Globus pallidus (tissue), 1 donor: ENCODE measurements around the gene NRL.
A peak's percentile ranks its signal among the peaks of the same experiment; 100 is the strongest.

Experiments
- DNase-seq: peaks from one replicate; pipeline ENCODE4 v3.0.0-alpha.2; 2015; ENCODE audit warnings: low spot score

NRL gene

GRCh38 chr14:24065408-24065807 lies 49.3 kb downstream of the NRL start:
- DNase-seq: no peak

GRCh38 chr14:24064856-24065255 lies 49.9 kb downstream of the NRL start:
- DNase-seq: no peak

GRCh38 chr14:24064091-24064795 lies 50.5 kb downstream of the NRL start:
- DNase-seq: no peak

- no peak for DNase-seq
Observed at GRCh38 chr14:24063263-24063836, 51.4 kb downstream of the NRL start.

- DNase-seq: no peak
Observed at GRCh38 chr14:24062216-24062980, 52.4 kb downstream of the NRL start.

- no peak for DNase-seq
Observed at GRCh38 chr14:24060984-24061913, 53.5 kb downstream of the NRL start.

GRCh38 chr14:24060443-24060842 lies 54.3 kb downstream of the NRL start:
- no peak for DNase-seq

- DNase-seq: no peak
Observed at GRCh38 chr14:24059841-24060388, 54.8 kb downstream of the NRL start.

- DNase-seq: no peak
Observed at GRCh38 chr14:24058951-24059475, 55.7 kb downstream of the NRL start.

GRCh38 chr14:24058260-24058950 lies 56.3 kb downstream of the NRL start:
- peak; percentile 81 for DNase-seq

GRCh38 chr14:24057867-24058259 lies 56.9 kb downstream of the NRL start:
- DNase-seq: no peak

- no peak for DNase-seq
Observed at GRCh38 chr14:24057271-24057670, 57.5 kb downstream of the NRL start.

- no peak for DNase-seq
Observed at GRCh38 chr14:24056800-24057184, 58.0 kb downstream of the NRL start.

- no peak for DNase-seq
Observed at GRCh38 chr14:24055971-24056799, 58.6 kb downstream of the NRL start.

GRCh38 chr14:24054646-24055045 lies 60.1 kb downstream of the NRL start:
- DNase-seq: no peak

- DNase-seq: no peak
Observed at GRCh38 chr14:24054324-24054641, 60.5 kb downstream of the NRL start.

- no peak for DNase-seq
Observed at GRCh38 chr14:24053548-24054323, 61.0 kb downstream of the NRL start.

- DNase-seq: no peak
Observed at GRCh38 chr14:24052656-24053547, 61.8 kb downstream of the NRL start.
